HepG2 (cell line): ENCODE measurements around the gene SVOP. TPM values are rescaled to one million over a fixed set of nuclear protein-coding genes. Genes with fewer than 3 reads are reported as not detected.
A peak's percentile ranks its signal among the peaks of the same experiment; 100 is the strongest.

Experiments
- CCDC6 ChIP-seq: sonication (generic); formaldehyde crosslinking; IDR thresholded peaks from 2 replicates; pipeline ENCODE4 v1.8.1; 2022; ENCODE audit warnings: mild to moderate bottlenecking, missing genetic modification reagents, moderate library complexity
- CEBPZ ChIP-seq: IDR thresholded peaks from 2 replicates; pipeline ENCODE4 v1.6.1; 2012; ENCODE audit warnings: low read length, improper control_type of control experiment
- MBD4 ChIP-seq: IDR thresholded peaks from 2 replicates; pipeline ENCODE4 v1.6.1; 2012; ENCODE audit warnings: low read length, inconsistent platforms, borderline replicate concordance
- REST ChIP-seq, 2 experiments: IDR thresholded peaks; 2 replicates each; pipeline ENCODE4 v1.6.1; 2011 to 2012; ENCODE audit warnings: low read length in 2 of 2, borderline replicate concordance in 1 of 2, low read depth in 1 of 2, mild to moderate bottlenecking in 1 of 2, moderate library complexity in 1 of 2
- STAT6 ChIP-seq: sonication (generic); formaldehyde crosslinking; IDR thresholded peaks from 2 replicates; pipeline ENCODE4 v1.4.0; 2020; ENCODE audit warnings: missing genetic modification reagents, mild to moderate bottlenecking, borderline replicate concordance
- ZFP82 ChIP-seq: sonication (generic); formaldehyde crosslinking; IDR thresholded peaks from 2 replicates; pipeline ENCODE4 v1.5.1; 2020; ENCODE audit warnings: mild to moderate bottlenecking, missing genetic modification reagents, borderline replicate concordance
- ZNF318 ChIP-seq: sonication (generic); formaldehyde crosslinking; IDR thresholded peaks from 2 replicates; pipeline ENCODE4 v1.4.0; 2020; ENCODE audit warnings: mild to moderate bottlenecking, missing genetic modification reagents
- polyA plus RNA-seq, 8 experiments: library from polyadenylated mRNA; depleted of rRNA in 3 of 8; stranded (reverse) in 7 of 8; unstranded in 1 of 8; fragments of >200 nt; fragmentation: Illumina TruSeq in 4 of 8; extraction: Trizol in 4 of 8; gene quantifications; 2 replicates each; pipeline versions ENCODE4 v1.2.1 to v1.2.3, GENCODE V29; 2011 to 2016; ENCODE audit warnings: low read depth in 4 of 8, missing spikeins in 1 of 8, mixed read lengths in 1 of 8; ENCODE audit not compliant: insufficient read depth in 1 of 8
- total RNA-seq, 5 experiments: library from RNA; depleted of rRNA; stranded (reverse); fragments of >200 nt; fragmentation: Illumina TruSeq; extraction: Trizol; gene quantifications; 2 replicates each; pipeline ENCODE4 v1.2.3, GENCODE V29; 2016; ENCODE audit warnings: low read depth in 1 of 5

SVOP gene
- total and polyA plus RNA-seq, 2 of the 13 experiments (the other 11 are each of a cell fraction or from before 2014, with no cell fraction given) = not detected

- TF ChIP-seq CCDC6 (peak; percentile 80; the same call in 1 of the 2 replicates), MBD4 (no peak), REST (IDR thresholded peaks at IDR 0.05; ENCODE audit: borderline replicate concordance in 1 of 2, low read depth in 1 of 2, low read length in 2 of 2) (peak in 1 of 2 experiments; percentile 45; a peak in 2 of 4 replicates), ZNF318 (0 out of 2 replicates have a peak, but pooled peaks have one; percentile 47), CEBPZ (no peak), ZFP82 (CRISPR knock-in tag) (peak; percentile 69; the same call in 1 of the 2 replicates), STAT6 (CRISPR knock-in tag) (0 out of 2 replicates have a peak, but pooled peaks have one; percentile 88)
Observed at GRCh38 chr12:109052414-109053323, 31.8 kb upstream of the SVOP start, which contains the start of gene USP30 (continued).
